Measurements from ENCODE around the gene HOXD8.

GRCh38 chr2:176111846-176112374, 17.6 kb upstream of the HOXD8 start:
- TF ChIP-seq, protein P1, sequence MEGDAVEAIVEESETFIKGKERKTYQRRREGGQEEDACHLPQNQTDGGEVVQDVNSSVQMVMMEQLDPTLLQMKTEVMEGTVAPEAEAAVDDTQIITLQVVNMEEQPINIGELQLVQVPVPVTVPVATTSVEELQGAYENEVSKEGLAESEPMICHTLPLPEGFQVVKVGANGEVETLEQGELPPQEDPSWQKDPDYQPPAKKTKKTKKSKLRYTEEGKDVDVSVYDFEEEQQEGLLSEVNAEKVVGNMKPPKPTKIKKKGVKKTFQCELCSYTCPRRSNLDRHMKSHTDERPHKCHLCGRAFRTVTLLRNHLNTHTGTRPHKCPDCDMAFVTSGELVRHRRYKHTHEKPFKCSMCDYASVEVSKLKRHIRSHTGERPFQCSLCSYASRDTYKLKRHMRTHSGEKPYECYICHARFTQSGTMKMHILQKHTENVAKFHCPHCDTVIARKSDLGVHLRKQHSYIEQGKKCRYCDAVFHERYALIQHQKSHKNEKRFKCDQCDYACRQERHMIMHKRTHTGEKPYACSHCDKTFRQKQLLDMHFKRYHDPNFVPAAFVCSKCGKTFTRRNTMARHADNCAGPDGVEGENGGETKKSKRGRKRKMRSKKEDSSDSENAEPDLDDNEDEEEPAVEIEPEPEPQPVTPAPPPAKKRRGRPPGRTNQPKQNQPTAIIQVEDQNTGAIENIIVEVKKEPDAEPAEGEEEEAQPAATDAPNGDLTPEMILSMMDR (IDR thresholded peaks at IDR 0.05): no peak
- TF ChIP-seq POLR2AphosphoS5 (IDR thresholded peaks at IDR 0.05; ENCODE audit: low read depth, low read length): no peak
- TF ChIP-seq, protein P2, sequence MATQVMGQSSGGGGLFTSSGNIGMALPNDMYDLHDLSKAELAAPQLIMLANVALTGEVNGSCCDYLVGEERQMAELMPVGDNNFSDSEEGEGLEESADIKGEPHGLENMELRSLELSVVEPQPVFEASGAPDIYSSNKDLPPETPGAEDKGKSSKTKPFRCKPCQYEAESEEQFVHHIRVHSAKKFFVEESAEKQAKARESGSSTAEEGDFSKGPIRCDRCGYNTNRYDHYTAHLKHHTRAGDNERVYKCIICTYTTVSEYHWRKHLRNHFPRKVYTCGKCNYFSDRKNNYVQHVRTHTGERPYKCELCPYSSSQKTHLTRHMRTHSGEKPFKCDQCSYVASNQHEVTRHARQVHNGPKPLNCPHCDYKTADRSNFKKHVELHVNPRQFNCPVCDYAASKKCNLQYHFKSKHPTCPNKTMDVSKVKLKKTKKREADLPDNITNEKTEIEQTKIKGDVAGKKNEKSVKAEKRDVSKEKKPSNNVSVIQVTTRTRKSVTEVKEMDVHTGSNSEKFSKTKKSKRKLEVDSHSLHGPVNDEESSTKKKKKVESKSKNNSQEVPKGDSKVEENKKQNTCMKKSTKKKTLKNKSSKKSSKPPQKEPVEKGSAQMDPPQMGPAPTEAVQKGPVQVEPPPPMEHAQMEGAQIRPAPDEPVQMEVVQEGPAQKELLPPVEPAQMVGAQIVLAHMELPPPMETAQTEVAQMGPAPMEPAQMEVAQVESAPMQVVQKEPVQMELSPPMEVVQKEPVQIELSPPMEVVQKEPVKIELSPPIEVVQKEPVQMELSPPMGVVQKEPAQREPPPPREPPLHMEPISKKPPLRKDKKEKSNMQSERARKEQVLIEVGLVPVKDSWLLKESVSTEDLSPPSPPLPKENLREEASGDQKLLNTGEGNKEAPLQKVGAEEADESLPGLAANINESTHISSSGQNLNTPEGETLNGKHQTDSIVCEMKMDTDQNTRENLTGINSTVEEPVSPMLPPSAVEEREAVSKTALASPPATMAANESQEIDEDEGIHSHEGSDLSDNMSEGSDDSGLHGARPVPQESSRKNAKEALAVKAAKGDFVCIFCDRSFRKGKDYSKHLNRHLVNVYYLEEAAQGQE (IDR thresholded peaks at IDR 0.05; ENCODE audit: insufficient read depth in 1 of 2, low read depth in 2 of 2, low read length in 1 of 2): no peak
- TF ChIP-seq SIN3A (IDR thresholded peaks at IDR 0.05; ENCODE audit: borderline replicate concordance, insufficient read depth, low read depth, low read length): no peak
